Transverse colon (tissue), 4 donors: ENCODE measurements around the gene BCAR3.

Experiments used
- POLR2A ChIP-seq: fragments of 450-650 bp; IDR thresholded peaks from one replicate; pipeline ENCODE4 v1.6.1; 2016; ENCODE audit warnings: antibody characterized with exemption, mild to moderate bottlenecking, moderate library complexity
- POLR2AphosphoS5 ChIP-seq, 3 donors: sonication (generic); formaldehyde crosslinking; IDR thresholded peaks; one replicate each; pipeline ENCODE4 v1.6.1; 2016; ENCODE audit warnings: antibody characterized with exemption in 3 of 3
- TF ChIP-seq, protein P1 (sequence below), 5 experiments: fragments of 200-600 bp in 3 of 5; fragments of 450-650 bp in 2 of 5; sonication (generic) in 3 of 5; IDR thresholded peaks; 1 replicate in 2 of 5; 2 replicates in 3 of 5; pipeline ENCODE4 v1.5.1; 2016 to 2017; ENCODE audit warnings: antibody characterized with exemption in 5 of 5, inconsistent platforms in 3 of 5, mild to moderate bottlenecking in 2 of 5, moderate library complexity in 1 of 5

DNA sequence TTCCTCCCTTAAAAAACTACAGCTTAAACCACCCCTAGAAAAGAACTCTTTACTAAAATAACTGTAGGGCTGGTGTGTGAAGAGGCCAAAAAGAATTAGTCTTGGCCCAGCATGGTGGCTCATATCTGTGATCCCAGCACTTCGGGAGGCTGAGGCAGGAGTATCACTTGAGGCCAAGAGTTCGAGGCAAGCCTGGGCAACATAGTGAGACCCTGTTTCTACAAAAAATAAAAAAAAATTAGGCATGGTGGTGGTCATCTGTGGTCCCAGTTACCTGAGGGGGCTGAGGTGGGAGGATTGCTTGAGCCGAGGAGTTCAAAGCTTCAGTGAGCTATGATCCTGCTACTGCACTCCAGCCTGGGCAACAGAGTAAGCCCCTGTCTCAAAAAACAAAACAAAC lies 44.9 kb downstream of the BCAR3 start:
- TF ChIP-seq, protein P1, sequence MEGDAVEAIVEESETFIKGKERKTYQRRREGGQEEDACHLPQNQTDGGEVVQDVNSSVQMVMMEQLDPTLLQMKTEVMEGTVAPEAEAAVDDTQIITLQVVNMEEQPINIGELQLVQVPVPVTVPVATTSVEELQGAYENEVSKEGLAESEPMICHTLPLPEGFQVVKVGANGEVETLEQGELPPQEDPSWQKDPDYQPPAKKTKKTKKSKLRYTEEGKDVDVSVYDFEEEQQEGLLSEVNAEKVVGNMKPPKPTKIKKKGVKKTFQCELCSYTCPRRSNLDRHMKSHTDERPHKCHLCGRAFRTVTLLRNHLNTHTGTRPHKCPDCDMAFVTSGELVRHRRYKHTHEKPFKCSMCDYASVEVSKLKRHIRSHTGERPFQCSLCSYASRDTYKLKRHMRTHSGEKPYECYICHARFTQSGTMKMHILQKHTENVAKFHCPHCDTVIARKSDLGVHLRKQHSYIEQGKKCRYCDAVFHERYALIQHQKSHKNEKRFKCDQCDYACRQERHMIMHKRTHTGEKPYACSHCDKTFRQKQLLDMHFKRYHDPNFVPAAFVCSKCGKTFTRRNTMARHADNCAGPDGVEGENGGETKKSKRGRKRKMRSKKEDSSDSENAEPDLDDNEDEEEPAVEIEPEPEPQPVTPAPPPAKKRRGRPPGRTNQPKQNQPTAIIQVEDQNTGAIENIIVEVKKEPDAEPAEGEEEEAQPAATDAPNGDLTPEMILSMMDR (IDR thresholded peaks at IDR 0.05) = no peak
- TF ChIP-seq POLR2AphosphoS5 (IDR thresholded peaks at IDR 0.05) (no peak), POLR2A (no peak)
